ENCODE results near the gene CHD9.

DNA sequence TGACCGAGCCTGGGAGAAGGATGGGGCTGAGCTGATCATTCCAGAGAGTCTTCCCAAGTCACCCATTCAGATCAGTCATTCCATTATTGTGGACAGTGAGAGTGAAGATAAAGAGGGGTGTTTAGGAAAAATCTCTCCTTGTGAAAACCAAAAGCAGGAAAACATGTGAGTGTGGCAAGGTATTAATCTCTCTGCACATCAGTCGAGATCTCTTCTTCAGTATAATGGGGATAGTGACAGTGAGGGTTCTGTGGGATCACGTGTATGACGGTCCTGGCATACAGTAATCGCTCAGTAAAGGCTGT, 35.4 kb downstream of the CHD9 start:
- TF ChIP-seq, protein P1, sequence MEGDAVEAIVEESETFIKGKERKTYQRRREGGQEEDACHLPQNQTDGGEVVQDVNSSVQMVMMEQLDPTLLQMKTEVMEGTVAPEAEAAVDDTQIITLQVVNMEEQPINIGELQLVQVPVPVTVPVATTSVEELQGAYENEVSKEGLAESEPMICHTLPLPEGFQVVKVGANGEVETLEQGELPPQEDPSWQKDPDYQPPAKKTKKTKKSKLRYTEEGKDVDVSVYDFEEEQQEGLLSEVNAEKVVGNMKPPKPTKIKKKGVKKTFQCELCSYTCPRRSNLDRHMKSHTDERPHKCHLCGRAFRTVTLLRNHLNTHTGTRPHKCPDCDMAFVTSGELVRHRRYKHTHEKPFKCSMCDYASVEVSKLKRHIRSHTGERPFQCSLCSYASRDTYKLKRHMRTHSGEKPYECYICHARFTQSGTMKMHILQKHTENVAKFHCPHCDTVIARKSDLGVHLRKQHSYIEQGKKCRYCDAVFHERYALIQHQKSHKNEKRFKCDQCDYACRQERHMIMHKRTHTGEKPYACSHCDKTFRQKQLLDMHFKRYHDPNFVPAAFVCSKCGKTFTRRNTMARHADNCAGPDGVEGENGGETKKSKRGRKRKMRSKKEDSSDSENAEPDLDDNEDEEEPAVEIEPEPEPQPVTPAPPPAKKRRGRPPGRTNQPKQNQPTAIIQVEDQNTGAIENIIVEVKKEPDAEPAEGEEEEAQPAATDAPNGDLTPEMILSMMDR (IDR thresholded peaks at IDR 0.05 in 4 of 5, conservative IDR thresholded peaks at IDR 0.05 in 1 of 5), result no peak
- TF ChIP-seq POLR2A (IDR thresholded peaks at IDR 0.05), result no peak

All from gastrocnemius medialis (tissue), 4 donors.